H1 (cell line): ENCODE measurements around the gene ARHGAP35. TPM values are rescaled to one million over a fixed set of nuclear protein-coding genes. Genes with fewer than 3 reads are reported as not detected.
A peak's percentile ranks its signal among the peaks of the same experiment; 100 is the strongest.

ENCODE experiments used
- CTCF ChIA-PET: fragments of 300-600 bp; sonication (Branson Sonifier 250); formaldehyde crosslinking; loops from one replicate; lab custom pipeline; 2021; ENCODE audit not compliant: partially characterized antibody; lab: Charles Lee
- POLR2A ChIA-PET: fragments of 300-600 bp; sonication (Branson Sonifier 250); formaldehyde crosslinking; loops from one replicate; lab custom pipeline; 2021; ENCODE audit warnings: inconsistent platforms; ENCODE audit not compliant: partially characterized antibody; lab: Charles Lee
- DNase-seq, 2 experiments: peaks; one replicate each; pipeline versions ENCODE4 v3.0.0 to v3.0.0-alpha.2; 2010 to 2022; ENCODE audit warnings: low spot score in 2 of 2, low read depth in 1 of 2, mixed read lengths in 1 of 2
- FAIRE-seq: peaks from 2 replicates; lab custom pipeline; 2011; peaks lifted over from hg19 to GRCh38; lab: Jason Lieb, UNC
- H2AFZ ChIP-seq: 2 replicates; pipeline ENCODE4 v1.8.1; 2012; ENCODE audit warnings: low read length, inconsistent platforms
- H2AK5ac ChIP-seq: 2 replicates; pipeline ENCODE4 v1.6.1; 2013; ENCODE audit warnings: low read depth, low read length
- H2BK120ac ChIP-seq: replicated peaks from 2 replicates; pipeline ENCODE3; 2013; ENCODE audit warnings: low read depth, low read length, inconsistent platforms
- H2BK12ac ChIP-seq: 2 replicates; pipeline ENCODE4 v1.6.1; 2013; ENCODE audit warnings: low read depth, low read length
- H2BK15ac ChIP-seq: 2 replicates; pipeline ENCODE4 v1.6.1; 2013; ENCODE audit warnings: low read length
- H2BK20ac ChIP-seq: 2 replicates; pipeline ENCODE4 v1.6.1; 2013; ENCODE audit warnings: low read length
- H2BK5ac ChIP-seq: 2 replicates; pipeline ENCODE4 v1.6.1; 2013; ENCODE audit warnings: low read depth, low read length
- H3K14ac ChIP-seq: 2 replicates; pipeline ENCODE4 v1.6.1; 2013; ENCODE audit warnings: inconsistent platforms; ENCODE audit not compliant: insufficient read length
- H3K18ac ChIP-seq: 2 replicates; pipeline ENCODE4 v1.6.1; 2013; ENCODE audit warnings: low read length; ENCODE audit errors: extremely low read depth
- H3K23ac ChIP-seq: 2 replicates; pipeline ENCODE4 v1.6.1; 2013; ENCODE audit warnings: inconsistent platforms; ENCODE audit not compliant: insufficient read length
- H3K23me2 ChIP-seq: 2 replicates; pipeline ENCODE4 v1.6.1; 2013; ENCODE audit warnings: low read depth, low read length
- H3K27ac ChIP-seq: 2 replicates; pipeline ENCODE4 v1.6.1; 2011; ENCODE audit warnings: low read depth, low read length, inconsistent platforms
- H3K27me3 ChIP-seq, 4 experiments: replicated peaks in 1 of 4; 1 replicate in 1 of 4; 2 replicates in 3 of 4; pipeline versions ENCODE4 v1.6.1 to v1.8.1; 2011 to 2013; ENCODE audit warnings: low read length in 3 of 4, mild to moderate bottlenecking in 3 of 4, inconsistent platforms in 2 of 4, mixed read lengths in 2 of 4, moderate library complexity in 1 of 4; ENCODE audit not compliant: control insufficient read depth in 3 of 4, insufficient read depth in 3 of 4; ENCODE audit errors: extremely low read depth in 1 of 4
- H3K36me3 ChIP-seq, 4 experiments: 2 replicates each; pipeline versions ENCODE4 v1.6.1 to v1.8.1; 2011 to 2013; ENCODE audit warnings: mild to moderate bottlenecking in 4 of 4, low read length in 3 of 4, moderate library complexity in 2 of 4, control low read depth in 1 of 4, inconsistent platforms in 1 of 4; ENCODE audit not compliant: insufficient read depth in 4 of 4, control insufficient read depth in 2 of 4
- H3K4ac ChIP-seq: replicated peaks from 2 replicates; pipeline ENCODE3; 2013; ENCODE audit warnings: low read length, low read depth, mixed read lengths, inconsistent platforms; ENCODE audit not compliant: insufficient read length
- H3K4me1 ChIP-seq, 4 experiments: replicated peaks in 1 of 4; 1 replicate in 1 of 4; 2 replicates in 3 of 4; pipeline versions ENCODE4 v1.6.1 to v1.8.1; 2011 to 2013; ENCODE audit warnings: low read length in 3 of 4, inconsistent platforms in 2 of 4, mixed read lengths in 1 of 4; ENCODE audit not compliant: insufficient read depth in 4 of 4, control insufficient read depth in 3 of 4
- H3K4me2 ChIP-seq, 2 experiments: 2 replicates each; pipeline versions ENCODE4 v1.6.1 to v1.8.1; 2011 to 2013; ENCODE audit warnings: low read depth in 2 of 2, low read length in 2 of 2, control low read depth in 1 of 2, inconsistent platforms in 1 of 2, mild to moderate bottlenecking in 1 of 2; ENCODE audit not compliant: insufficient read depth in 1 of 2
- H3K4me3 ChIP-seq, 4 experiments: fragments of 200-600, 300-600 bp in 1 of 4; sonication (generic), shearing (Covaris generic), sonication (Bioruptor Twin) in 1 of 4; 2 replicates each; pipeline versions ENCODE4 v1.5.1 to v1.8.1; 2011 to 2016; ENCODE audit warnings: low read length in 4 of 4, low read depth in 3 of 4, control low read depth in 2 of 4, inconsistent platforms in 2 of 4, mild to moderate bottlenecking in 2 of 4, mixed read lengths in 1 of 4, moderate library complexity in 1 of 4; ENCODE audit not compliant: insufficient read depth in 2 of 4; ENCODE audit errors: extremely low read depth in 1 of 4
- H3K56ac ChIP-seq: replicated peaks from 2 replicates; pipeline ENCODE3; 2013; ENCODE audit warnings: low read depth, mild to moderate bottlenecking, mixed read lengths, low read length, inconsistent platforms; ENCODE audit not compliant: insufficient read length
- H3K79me1 ChIP-seq: 2 replicates; pipeline ENCODE4 v1.6.1; 2013; ENCODE audit warnings: low read depth, low read length, control low read depth
- H3K79me2 ChIP-seq, 2 experiments: 2 replicates each; pipeline versions ENCODE4 v1.6.1 to v1.8.1; 2012 to 2013; ENCODE audit warnings: low read length in 2 of 2, mild to moderate bottlenecking in 2 of 2, inconsistent platforms in 1 of 2; ENCODE audit not compliant: insufficient read depth in 2 of 2, control insufficient read depth in 1 of 2
- H3K9ac ChIP-seq, 4 experiments: replicated peaks in 1 of 4; 1 replicate in 1 of 4; 2 replicates in 3 of 4; pipeline versions ENCODE4 v1.6.1 to v1.8.1; 2011 to 2013; ENCODE audit warnings: low read depth in 3 of 4, low read length in 3 of 4, control low read depth in 2 of 4, mild to moderate bottlenecking in 2 of 4, moderate library complexity in 2 of 4, inconsistent platforms in 1 of 4; ENCODE audit errors: extremely low read depth in 1 of 4
- H3K9me3 ChIP-seq, 2 experiments: 2 replicates each; pipeline versions ENCODE4 v1.6.1 to v1.8.1; 2012 to 2013; ENCODE audit warnings: mild to moderate bottlenecking in 2 of 2, moderate library complexity in 2 of 2, control low read depth in 1 of 2, inconsistent platforms in 1 of 2, low read depth in 1 of 2, low read length in 1 of 2, mixed read lengths in 1 of 2; ENCODE audit not compliant: insufficient read depth in 2 of 2
- H4K20me1 ChIP-seq, 2 experiments: replicated peaks in 1 of 2; 2 replicates each; pipeline versions ENCODE3 to v1.8.1; 2011 to 2013; ENCODE audit warnings: inconsistent platforms in 2 of 2, low read length in 2 of 2, mild to moderate bottlenecking in 1 of 2; ENCODE audit not compliant: insufficient read depth in 2 of 2, control insufficient read depth in 1 of 2
- H4K5ac ChIP-seq: 2 replicates; pipeline ENCODE4 v1.6.1; 2013; ENCODE audit warnings: low read length, low read depth, mixed read lengths, inconsistent platforms; ENCODE audit not compliant: insufficient read length
- H4K8ac ChIP-seq: 2 replicates; pipeline ENCODE4 v1.8.0; 2013; ENCODE audit warnings: mild to moderate bottlenecking, moderate library complexity, low read length, inconsistent platforms; ENCODE audit not compliant: insufficient read depth; ENCODE audit errors: extremely low read depth
- H4K91ac ChIP-seq: replicated peaks from 2 replicates; pipeline ENCODE3; 2013; ENCODE audit warnings: low read length, mixed read lengths, inconsistent platforms; ENCODE audit not compliant: insufficient read length
- ASH2L ChIP-seq: fragments of 200-600, 300-600 bp; sonication (generic); IDR thresholded peaks from one replicate; pipeline ENCODE4 v1.7.1; 2017; ENCODE audit warnings: low read length
- CHD2 ChIP-seq: IDR thresholded peaks from 2 replicates; pipeline ENCODE4 v1.6.1; 2012; ENCODE audit warnings: low read length, improper control_type of control experiment
- EP300 ChIP-seq, 2 experiments: IDR thresholded peaks; 1 replicate in 1 of 2; 2 replicates in 1 of 2; pipeline ENCODE4 v1.6.1; 2011 to 2012; ENCODE audit warnings: low read depth in 2 of 2, low read length in 2 of 2, mild to moderate bottlenecking in 2 of 2, borderline replicate concordance in 1 of 2, inconsistent platforms in 1 of 2, moderate library complexity in 1 of 2
- RNF2 ChIP-seq: fragments of 200-900, 300-1000 bp; sonication (generic); IDR thresholded peaks from 2 replicates; pipeline ENCODE4 v1.7.1; 2016; ENCODE audit warnings: borderline replicate concordance, low read depth, mild to moderate bottlenecking, antibody characterized with exemption, low read length; ENCODE audit not compliant: poor library complexity, severe bottlenecking; ENCODE audit errors: missing control alignments
- SIN3A ChIP-seq, 2 experiments: IDR thresholded peaks in 1 of 2; conservative IDR thresholded peaks in 1 of 2; 2 replicates each; pipeline ENCODE4 v1.6.1; 2011 to 2012; ENCODE audit warnings: low read length in 2 of 2, improper control_type of control experiment in 1 of 2, low read depth in 1 of 2, mild to moderate bottlenecking in 1 of 2
- WGBS, 2 experiments: shearing (Covaris generic) in 1 of 2; methylation state at CpG; one replicate each; pipeline versions ENCODE4 v1.1.6 to v1.1.7; 2013 to 2015; ENCODE audit warnings: low lambda C conversion rate in 2 of 2, mixed read lengths in 2 of 2, inconsistent platforms in 1 of 2, low coverage in 1 of 2, missing lambda C conversion rate in 1 of 2; ENCODE audit not compliant: insufficient replicate concordance in 2 of 2, insufficient coverage in 1 of 2, insufficient read length in 1 of 2; ENCODE audit errors: extremely low coverage in 1 of 2, missing lambda C conversion rate in 1 of 2; 5-methylcytosine and 5-hydroxymethylcytosine counted together
- polyA plus RNA-seq, 7 experiments: library from polyadenylated mRNA; depleted of rRNA in 3 of 7; stranded (reverse) in 5 of 7; unstranded in 2 of 7; fragments of >200 nt in 5 of 7; fragments of 200-250 nt in 2 of 7; gene quantifications; 1 replicate in 5 of 7; 2 replicates in 1 of 7; 4 replicates in 1 of 7; pipeline versions ENCODE4 v1.2.1 to v1.2.3, GENCODE V29; 2011 to 2013; ENCODE audit warnings: missing spikeins in 2 of 7, mixed read lengths in 2 of 7
- total RNA-seq: library from RNA; stranded (reverse); fragmentation: NEBNext Ultra II Directional; extraction: Animal tissue kit (Norgen Biotek cat#: 25700); gene quantifications from 2 replicates; pipeline ENCODE4 v1.2.1, GENCODE V29; 2021
- TF ChIP-seq, protein P1 (sequence below): IDR thresholded peaks from 2 replicates; pipeline ENCODE4 v1.6.1; 2011; ENCODE audit warnings: low read depth, mild to moderate bottlenecking, low read length; ENCODE audit not compliant: insufficient read depth

The ARHGAP35 gene
- total and polyA plus RNA-seq, 2 of the 8 experiments (the other 6 are each of a cell fraction or from before 2014, with no cell fraction given), result 29.7 to 64.5 TPM

- FAIRE-seq (peak; percentile 98), DNase-seq (peak; percentile 91 to 94)
- Histone ChIP-seq H3K9me3 (no peaks in the 10 kb centered on the region), H3K14ac (no peak within 1 kb of the TSS), H3K9ac (peak within 1 kb of the TSS; percentile 59 to 99 (median 96)), H3K36me3 (peaks cover 3 to 6% (median 5%) of the 10 kb centered on the region in 4 experiments; a peak in 7 of 8 replicates), H4K8ac (peak within 1 kb of the TSS; percentile 93; the same call in 1 of the 2 replicates), H3K4ac (no peak within 1 kb of the TSS), H2BK12ac (peak within 1 kb of the TSS; percentile 75; the same call in 1 of the 2 replicates), H2BK20ac (no peak within 1 kb of the TSS), H3K4me2 (peak within 1 kb of the TSS; percentile 78 to 97), H4K91ac (no peak within 1 kb of the TSS), H3K56ac (no peak within 1 kb of the TSS), H3K79me1 (peaks cover 8% of the 10 kb centered on the region), H3K23ac (no peak within 1 kb of the TSS), H2AFZ (no peak within 1 kb of the TSS; the same call in 1 of the 2 replicates), H2AK5ac (no peak within 1 kb of the TSS; the same call in 1 of the 2 replicates), H4K20me1 (peaks cover 0 to 2% of the 10 kb centered on the region in 2 experiments), H3K27me3 (peaks cover 0 to 4% (median 2%) of the 10 kb centered on the region in 4 experiments; a peak in 2 of 7 replicates), H3K79me2 (peaks cover 0 to 19% of the 10 kb centered on the region in 2 experiments; a peak in 2 of 4 replicates), H3K27ac (peak within 1 kb of the TSS; percentile 82), H2BK120ac (no peak within 1 kb of the TSS), H2BK5ac (peak within 1 kb of the TSS; percentile 98), H4K5ac (peak within 1 kb of the TSS; percentile 17), H2BK15ac (peak within 1 kb of the TSS; percentile 72; the same call in 1 of the 2 replicates), H3K18ac (peak within 1 kb of the TSS; percentile 93; the same call in 1 of the 2 replicates), H3K23me2 (peaks cover 7% of the 10 kb centered on the region; the same call in 1 of the 2 replicates), H3K4me3 (peak within 1 kb of the TSS; percentile 86 to 99 (median 90)), H3K4me1 (peaks cover 0 to 7% (median 3%) of the 10 kb centered on the region in 4 experiments; a peak in 5 of 7 replicates)
- CTCF ChIA-PET, result no interaction called here
- 1% methylated on average over 50 of the region's 53 CpGs; no CpG with 5 or more reads in 1 of the 2 experiments for WGBS, 2 experiments
- POLR2A ChIA-PET, result interaction anchor here (0.9 to 8.4 kb wide), 8 partner anchors 9 to 92 kb away, joined by 3 to 78 read pairs (median 5); partner anchors contain the start of genes ARHGAP35 and SLC1A5
- TF ChIP-seq, protein P1, sequence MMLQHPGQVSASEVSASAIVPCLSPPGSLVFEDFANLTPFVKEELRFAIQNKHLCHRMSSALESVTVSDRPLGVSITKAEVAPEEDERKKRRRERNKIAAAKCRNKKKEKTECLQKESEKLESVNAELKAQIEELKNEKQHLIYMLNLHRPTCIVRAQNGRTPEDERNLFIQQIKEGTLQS, result peak; percentile 56; the same call in 1 of the 2 replicates
- TF ChIP-seq SIN3A (conservative IDR thresholded peaks at IDR 0.05 in 1 of 2, IDR thresholded peaks at IDR 0.05 in 1 of 2; ENCODE audit: low read depth in 1 of 2, low read length in 2 of 2) (peak; percentile 3 to 82; a peak in 2 of 4 replicates), EP300 (IDR thresholded peaks at IDR 0.05; ENCODE audit: borderline replicate concordance in 1 of 2, low read depth in 2 of 2, low read length in 2 of 2) (no peak), CHD2 (peak; percentile 88), ASH2L (peak; percentile 89), RNF2 (no peak)
Measured at GRCh38 chr19:46850228-46851203, 10.3 kb upstream of the ARHGAP35 start, which contains the start of gene AP2S1. Gene AP2S1, minus strand, starts transcription at chr19:46850846. Its CDS starts 80 bp downstream, at chr19:46850766.
